HTERT RPE-1 (cell line): ENCODE measurements around the gene MEF2C.

Source experiments
- in situ Hi-C: fragments of 300-500 bp; cut with MboI; formaldehyde crosslinking; loops from 4 replicates; pipeline ENCODE4 v1.14.3; 2020; ENCODE audit warnings: low sequenced_read_pairs

Gene MEF2C

DNA sequence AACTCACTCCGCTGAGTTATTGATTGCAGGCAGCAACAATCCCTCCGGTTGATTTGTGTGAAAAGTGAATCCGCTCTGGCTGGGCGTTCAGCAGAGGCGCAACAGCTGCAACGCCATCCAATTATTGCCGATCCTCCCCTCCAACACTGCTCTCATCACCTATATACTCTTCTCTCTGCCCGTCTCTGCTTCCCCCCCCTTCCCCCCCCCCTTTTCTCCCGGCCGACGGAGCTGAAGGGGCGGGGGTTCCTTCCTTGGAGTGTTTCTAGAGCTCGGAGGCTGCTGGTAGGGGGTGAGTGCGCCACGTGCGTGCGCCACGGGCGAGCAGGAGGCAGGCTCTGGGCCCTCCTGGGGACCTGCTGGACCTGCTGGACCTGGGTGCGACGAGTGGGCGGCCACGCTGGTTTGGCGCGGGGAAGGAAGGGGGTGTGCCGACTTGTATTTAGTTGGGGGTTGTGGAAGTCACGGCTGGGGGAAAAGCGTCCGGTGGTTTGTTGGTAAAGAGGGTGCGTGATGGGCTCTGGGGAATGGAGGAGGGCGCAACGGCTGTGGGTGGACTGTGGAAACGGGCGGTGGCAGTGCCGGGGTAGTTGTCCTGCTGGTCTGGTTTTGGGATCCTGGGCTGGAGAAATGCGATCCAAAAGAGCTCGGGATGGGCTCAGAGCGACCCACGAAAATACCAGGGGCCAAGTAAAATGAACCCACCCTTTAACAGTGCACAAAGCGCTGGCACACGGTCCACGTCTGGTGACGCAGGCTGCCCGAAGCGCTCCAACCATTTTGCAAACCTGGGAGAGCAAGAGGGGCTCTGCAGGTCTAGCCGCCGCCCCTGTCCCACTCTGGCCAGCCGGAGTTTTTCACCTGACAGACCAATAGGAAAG is 6.4 kb upstream of the MEF2C start:
- in situ Hi-C loops, result no loop called here

- in situ Hi-C loops, result no loop called here
Observed at GRCh38 chr5:88888848-88889188, 5.8 kb upstream of the MEF2C start.

DNA sequence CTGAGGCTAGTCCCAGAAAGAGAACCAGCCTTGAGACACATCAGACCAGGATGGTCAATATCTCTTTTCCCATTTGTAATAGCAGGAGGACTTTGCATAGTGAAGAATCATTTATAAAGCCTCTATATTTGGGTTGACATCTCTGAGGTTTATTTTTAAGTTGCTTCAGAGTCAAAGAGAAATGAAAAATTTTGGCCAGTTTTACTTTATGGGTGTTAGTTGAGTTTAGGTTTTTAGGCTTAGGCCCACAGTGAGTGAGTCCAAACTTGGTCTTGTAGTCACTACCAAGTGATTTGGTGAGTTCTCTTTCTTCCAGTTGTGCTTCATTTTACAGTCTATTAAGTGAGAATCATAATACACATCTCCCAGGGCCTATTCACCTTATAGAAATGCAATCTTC is 5.3 kb upstream of the MEF2C start:
- in situ Hi-C loops, result no loop called here

GRCh38 chr5:88887342-88887741 is 4.4 kb upstream of the MEF2C start:
- in situ Hi-C loops, result no loop called here

DNA sequence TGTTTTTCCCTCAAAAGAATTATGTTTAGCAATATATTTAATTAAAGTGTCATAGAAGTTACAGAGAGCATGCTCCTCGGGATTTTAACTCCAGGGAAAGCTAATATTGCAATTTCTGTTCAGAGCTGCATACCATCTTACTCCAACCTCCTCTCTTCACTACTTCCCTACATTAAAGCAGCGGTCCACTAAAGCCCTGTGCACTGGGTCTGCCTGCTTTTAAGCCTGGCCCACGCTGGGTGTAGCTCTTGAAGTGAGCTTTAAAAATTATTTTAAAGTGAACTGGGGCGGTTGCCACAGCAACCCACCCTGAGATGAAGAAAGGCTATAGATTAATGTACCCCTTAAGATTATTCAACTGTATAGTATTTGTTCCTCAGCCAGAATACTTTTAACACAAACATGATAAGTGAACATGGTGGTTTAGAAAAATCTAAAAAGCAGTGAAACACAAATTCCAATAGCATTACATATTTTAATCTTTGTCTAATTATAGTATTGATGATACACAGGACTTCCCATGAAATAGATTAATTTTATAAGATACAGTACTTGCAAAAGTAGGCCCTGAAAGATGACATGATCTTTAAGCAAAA is 3.9 kb upstream of the MEF2C start:
- in situ Hi-C loops, result no loop called here

- in situ Hi-C loops, result no loop called here
Observed at GRCh38 chr5:88886252-88886651, 3.3 kb upstream of the MEF2C start.

GRCh38 chr5:88885002-88885401 is 2.0 kb upstream of the MEF2C start:
- in situ Hi-C loops, result no loop called here

GRCh38 chr5:88884608-88884877 is 1.6 kb upstream of the MEF2C start:
- in situ Hi-C loops, result no loop called here

DNA sequence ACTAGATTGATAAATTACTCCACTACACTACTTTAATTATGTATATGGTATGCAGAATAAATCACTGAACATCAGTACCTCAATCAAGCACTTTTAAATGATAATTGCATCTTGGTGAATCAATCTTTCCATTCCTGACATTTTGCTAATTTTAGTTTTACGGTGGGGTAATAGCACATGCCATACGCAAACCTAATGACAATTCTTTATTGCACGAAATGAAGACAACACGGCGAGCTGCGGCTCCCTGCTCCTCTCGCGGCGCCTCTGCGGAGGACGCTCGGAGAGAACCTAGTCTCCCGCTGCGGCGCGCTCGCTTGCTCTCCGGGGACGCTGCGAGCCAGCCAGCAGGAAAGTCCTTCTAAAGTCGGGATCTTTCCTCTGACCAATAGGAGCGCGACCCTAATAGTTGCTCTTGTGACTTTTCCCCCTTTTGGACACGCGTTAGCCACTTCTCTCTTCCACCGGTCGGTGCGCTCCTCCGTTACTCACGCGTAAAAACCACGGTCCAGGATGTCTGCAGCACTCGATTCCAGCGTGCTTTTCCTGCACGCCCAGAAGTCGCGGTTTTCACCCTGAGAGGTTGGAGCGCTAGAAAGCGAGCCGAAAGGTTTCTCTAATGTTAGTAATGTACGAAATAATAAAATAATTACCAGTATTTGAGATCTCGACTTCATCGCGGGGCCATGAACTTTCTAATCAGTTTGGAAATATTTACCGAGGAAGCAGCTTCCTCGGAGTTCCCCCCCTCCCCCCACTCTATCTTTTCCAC is 1.0 kb upstream of the MEF2C start:
- in situ Hi-C loops, result no loop called here

GRCh38 chr5:88882276-88883038 is 527 bp downstream of the MEF2C start:
- in situ Hi-C loops, result no loop called here

DNA sequence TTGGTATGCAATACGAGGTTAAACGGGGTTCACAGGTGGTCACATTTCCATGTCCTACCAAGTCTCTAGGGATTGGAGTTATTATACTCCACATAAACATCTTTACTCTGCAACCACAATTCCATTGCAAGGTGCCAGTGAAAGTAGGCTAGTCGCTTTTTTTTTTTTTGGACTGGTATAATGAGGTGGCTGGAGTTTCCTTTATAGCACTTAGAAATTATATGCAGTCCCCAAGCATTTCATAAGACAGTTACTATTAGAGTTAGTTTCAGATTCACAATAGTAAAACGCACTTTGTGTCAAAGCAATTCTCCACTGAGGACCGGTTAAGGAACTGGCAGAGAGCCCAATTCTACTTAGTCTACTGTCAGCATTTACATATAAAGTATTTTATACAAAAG is 1.4 kb downstream of the MEF2C start:
- in situ Hi-C loops, result no loop called here

GRCh38 chr5:88880201-88880600 is 2.8 kb downstream of the MEF2C start:
- in situ Hi-C loops, result no loop called here

- in situ Hi-C loops, result no loop called here
Observed at GRCh38 chr5:88879724-88880123, 3.3 kb downstream of the MEF2C start.

DNA sequence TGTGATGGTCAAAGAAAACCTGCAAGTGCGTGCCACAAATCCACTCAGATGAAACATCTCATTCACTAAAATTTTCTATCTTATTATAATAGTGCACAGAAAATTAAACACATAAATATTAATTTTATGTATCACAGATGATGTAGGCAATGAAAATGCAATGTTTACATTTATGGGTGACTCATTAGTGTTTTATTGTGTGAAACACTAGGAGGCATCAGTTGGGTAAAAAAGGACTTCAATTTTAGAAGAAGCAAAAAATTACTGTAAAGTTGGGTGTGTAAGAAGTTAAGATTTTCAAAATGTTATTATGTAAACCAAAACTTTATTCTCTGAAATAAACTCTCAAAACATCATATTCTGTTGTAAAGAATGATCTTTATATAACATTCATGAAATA is 4.0 kb downstream of the MEF2C start:
- in situ Hi-C loops, result no loop called here

DNA sequence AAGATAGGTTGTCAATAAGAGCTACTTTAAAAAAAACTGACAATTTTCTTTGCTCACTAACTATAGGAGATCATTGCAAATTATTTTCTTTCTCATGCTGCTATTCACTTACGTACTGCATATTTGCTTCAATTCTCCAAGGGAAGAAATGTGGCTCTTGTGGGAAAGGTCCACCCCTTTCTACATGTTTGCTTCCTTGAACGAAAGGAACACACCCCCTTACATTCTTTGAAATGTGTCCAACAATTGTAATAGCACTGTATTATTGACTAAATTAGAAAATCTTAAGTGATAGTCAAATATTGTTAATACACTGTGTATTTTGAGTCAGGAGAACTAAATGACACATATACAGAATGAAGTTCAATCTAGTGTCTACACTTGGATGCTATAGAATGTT is 5.2 kb downstream of the MEF2C start:
- in situ Hi-C loops, result no loop called here

GRCh38 chr5:88876714-88877113 is 6.3 kb downstream of the MEF2C start:
- in situ Hi-C loops, result no loop called here

DNA sequence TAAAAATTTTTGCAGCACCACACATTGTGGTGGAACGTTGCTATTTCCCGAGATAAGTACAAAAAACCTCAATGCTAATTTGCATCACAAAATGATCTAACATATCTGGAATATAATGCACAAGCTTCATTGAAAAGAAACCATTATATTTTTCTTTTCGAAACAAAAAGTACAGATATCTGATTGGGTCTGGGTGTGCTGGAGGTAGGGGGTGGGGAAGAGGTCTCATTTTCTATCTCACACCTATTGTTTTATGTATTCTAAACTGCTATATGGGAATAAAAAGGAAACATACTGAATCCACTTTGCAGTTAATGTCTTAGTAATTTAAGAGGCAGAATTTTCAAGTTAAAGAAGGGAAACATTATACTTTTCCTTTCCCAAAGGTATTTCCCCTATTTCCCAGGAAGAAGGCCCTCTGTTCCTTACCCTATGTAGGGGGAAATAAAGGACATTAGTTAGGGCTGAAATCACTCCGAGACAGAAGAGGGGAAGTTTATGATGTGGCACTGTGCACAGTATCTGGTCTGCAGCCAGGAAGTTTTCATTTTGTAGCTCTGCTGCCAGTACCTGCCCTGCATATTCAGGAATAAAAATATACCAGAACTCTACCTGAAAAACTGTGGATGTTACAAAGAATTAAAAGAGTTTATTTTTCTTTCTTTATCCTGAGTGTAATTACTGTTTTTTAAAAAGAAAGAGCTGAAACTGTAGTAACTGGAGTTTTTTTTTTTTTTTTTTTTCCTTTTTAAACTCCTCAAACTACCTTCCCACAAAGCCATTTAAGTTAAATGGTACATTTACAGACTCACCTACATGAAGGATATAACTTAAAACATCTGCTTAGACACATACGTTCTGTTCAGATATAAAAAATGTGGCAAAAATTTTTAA is 7.4 kb downstream of the MEF2C start:
- in situ Hi-C loops, result no loop called here

GRCh38 chr5:88873447-88873846 is 9.5 kb downstream of the MEF2C start:
- in situ Hi-C loops, result no loop called here

GRCh38 chr5:88872971-88873370 is 10.0 kb downstream of the MEF2C start:
- in situ Hi-C loops, result no loop called here

GRCh38 chr5:88870285-88870684 is 12.7 kb downstream of the MEF2C start:
- in situ Hi-C loops, result no loop called here
